HG02678 (cell line): ENCODE data around the gene MLPH.

Experiments used
- ATAC-seq: cut with Tn5 transposase; IDR thresholded peaks from one replicate; pipeline ENCODE4 v1.9.1; 2021; ENCODE audit warnings: mild to moderate bottlenecking, moderate library complexity; ENCODE audit not compliant: unreplicated experiment

Gene MLPH

GRCh38 chr2:237517163-237517562 is 30.1 kb downstream of the MLPH start:
- no peak for ATAC-seq

- ATAC-seq = no peak
Measured at GRCh38 chr2:237517990-237518389, 30.9 kb downstream of the MLPH start.

- ATAC-seq = no peak
Measured at GRCh38 chr2:237519506-237520245, 32.6 kb downstream of the MLPH start.

- ATAC-seq = no peak
Measured at GRCh38 chr2:237520290-237520689, 33.2 kb downstream of the MLPH start.

- no peak for ATAC-seq
Measured at GRCh38 chr2:237524631-237525030, 37.6 kb downstream of the MLPH start.

- ATAC-seq = no peak
Measured at GRCh38 chr2:237525559-237526157, 38.6 kb downstream of the MLPH start.

GRCh38 chr2:237527233-237527632 is 40.2 kb downstream of the MLPH start:
- no peak for ATAC-seq

- ATAC-seq = no peak
Measured at GRCh38 chr2:237527766-237528165, 40.7 kb downstream of the MLPH start.

GRCh38 chr2:237529452-237530402 is 42.7 kb downstream of the MLPH start:
- ATAC-seq = peak; percentile 68

GRCh38 chr2:237530472-237531433 is 43.7 kb downstream of the MLPH start:
- ATAC-seq = peak; percentile 77

- no peak for ATAC-seq
Measured at GRCh38 chr2:237532160-237532559, 45.1 kb downstream of the MLPH start.

GRCh38 chr2:237533668-237534161 is 46.7 kb downstream of the MLPH start:
- ATAC-seq = no peak

- ATAC-seq = no peak
Measured at GRCh38 chr2:237534380-237534779, 47.3 kb downstream of the MLPH start.

- no peak for ATAC-seq
Measured at GRCh38 chr2:237535385-237536082, 48.5 kb downstream of the MLPH start.

GRCh38 chr2:237536083-237536415 is 49.0 kb downstream of the MLPH start:
- ATAC-seq = no peak

GRCh38 chr2:237536617-237537016 is 49.6 kb downstream of the MLPH start:
- ATAC-seq = no peak

GRCh38 chr2:237538001-237538720 is 51.1 kb downstream of the MLPH start:
- ATAC-seq = no peak

GRCh38 chr2:237538901-237539300 is 51.9 kb downstream of the MLPH start:
- ATAC-seq = no peak

GRCh38 chr2:237539681-237540080 is 52.6 kb downstream of the MLPH start:
- ATAC-seq = no peak
